Smooth muscle cell of trachea (primary cell): ENCODE measurements around the gene GLI2. TPM values are rescaled to one million over a fixed set of nuclear protein-coding genes. Genes with fewer than 3 reads are reported as not detected.

Experiments
- total RNA-seq: library from RNA; depleted of rRNA; stranded (reverse); fragments of >200 nt; gene quantifications from 2 replicates; pipeline ENCODE4 v1.2.1, GENCODE V29; 2014

The GLI2 gene
- 3.2 and 13.1 TPM in 2 replicates for total RNA-seq

GRCh38 chr2:120735746-120736170 lies at the start of gene GLI2:
GLI2 (plus strand) TSS chr2:120735868; CDS start chr2:120797321, 61,453 bp downstream.

